GM12874 (cell line): ENCODE results near the gene CCDC33.

Experiments used
- CTCF ChIP-seq: IDR thresholded peaks from 2 replicates; pipeline ENCODE4 v1.5.1; 2011; ENCODE audit warnings: low read depth, mild to moderate bottlenecking, control low read depth, low read length, moderate library complexity; ENCODE audit not compliant: insufficient read depth

Gene CCDC33

GRCh38 chr15:74235962-74236361 is at the start of gene CCDC33:
TSS of gene CCDC33 (plus strand) at chr15:74236326. CDS start at chr15:74236720, 394 bp downstream.
- TF ChIP-seq CTCF: no peak

- TF ChIP-seq CTCF: no peak
Measured at GRCh38 chr15:74188216-74188615, 47.9 kb upstream of the CCDC33 start.

- TF ChIP-seq CTCF: no peak
Measured at GRCh38 chr15:74191798-74192197, 44.3 kb upstream of the CCDC33 start.

GRCh38 chr15:74192751-74193150 is 43.4 kb upstream of the CCDC33 start:
- TF ChIP-seq CTCF: no peak

- TF ChIP-seq CTCF: no peak
Measured at GRCh38 chr15:74193299-74193718, 42.8 kb upstream of the CCDC33 start.

- no peak for TF ChIP-seq CTCF
Measured at GRCh38 chr15:74193905-74194304, 42.2 kb upstream of the CCDC33 start.

GRCh38 chr15:74194572-74195559 is 41.3 kb upstream of the CCDC33 start:
- no peak for TF ChIP-seq CTCF
